Mesenchymal stem cell (in vitro differentiated cells and primary cell): ENCODE measurements around the gene GRK4.

Source experiments
- DNase-seq: peaks from one replicate; pipeline ENCODE4 v3.0.0-alpha.2; 2013
- H2AFZ ChIP-seq: one replicate; pipeline ENCODE4 v1.6.1; 2013; ENCODE audit warnings: low read depth, mild to moderate bottlenecking, control low read depth, inconsistent platforms, low read length, moderate library complexity
- H2AK5ac ChIP-seq: 2 replicates; pipeline ENCODE4 v1.6.1; 2013; ENCODE audit warnings: low read length, moderate library complexity, mild to moderate bottlenecking, inconsistent platforms; ENCODE audit not compliant: severe bottlenecking
- H2BK120ac ChIP-seq: one replicate; pipeline ENCODE4 v1.6.1; 2013; ENCODE audit warnings: low read depth, mild to moderate bottlenecking, inconsistent platforms, low read length, moderate library complexity
- H2BK12ac ChIP-seq, 2 experiments: one replicate each; pipeline ENCODE4 v1.6.1; 2013; ENCODE audit warnings: inconsistent platforms in 2 of 2, low read length in 2 of 2, mild to moderate bottlenecking in 2 of 2, moderate library complexity in 2 of 2, control low read depth in 1 of 2
- H2BK15ac ChIP-seq: one replicate; pipeline ENCODE4 v1.6.1; 2013; ENCODE audit warnings: mild to moderate bottlenecking, low read depth, inconsistent platforms; ENCODE audit not compliant: poor library complexity, severe bottlenecking
- H2BK5ac ChIP-seq: 2 replicates; pipeline ENCODE4 v1.6.1; 2013; ENCODE audit warnings: low read depth, mild to moderate bottlenecking, low read length, control low read depth, inconsistent platforms; ENCODE audit not compliant: poor library complexity, severe bottlenecking
- H3K14ac ChIP-seq, 2 experiments: one replicate each; pipeline ENCODE4 v1.6.1; 2013; ENCODE audit warnings: inconsistent platforms in 2 of 2, low read length in 2 of 2, control low read depth in 1 of 2, mild to moderate bottlenecking in 1 of 2, moderate library complexity in 1 of 2
- H3K18ac ChIP-seq, 2 experiments: one replicate each; pipeline ENCODE4 v1.6.1; 2013; ENCODE audit warnings: inconsistent platforms in 2 of 2, low read length in 2 of 2, control low read depth in 1 of 2, low read depth in 1 of 2, mild to moderate bottlenecking in 1 of 2
- H3K23ac ChIP-seq, 2 experiments: one replicate each; pipeline ENCODE4 v1.6.1; 2013; ENCODE audit warnings: inconsistent platforms in 2 of 2, low read length in 2 of 2, mild to moderate bottlenecking in 2 of 2, moderate library complexity in 2 of 2, control low read depth in 1 of 2
- H3K27ac ChIP-seq: 2 replicates; pipeline ENCODE4 v1.5.1; 2013; ENCODE audit warnings: mild to moderate bottlenecking, moderate library complexity, low read length, control low read depth, inconsistent platforms; ENCODE audit not compliant: poor library complexity, severe bottlenecking
- H3K27me3 ChIP-seq, 2 experiments: 2 replicates each; pipeline versions ENCODE4 v1.6.1 to v1.7.0; 2013; ENCODE audit warnings: low read length in 2 of 2, mild to moderate bottlenecking in 2 of 2, moderate library complexity in 2 of 2, control low read depth in 1 of 2, inconsistent platforms in 1 of 2; ENCODE audit not compliant: control insufficient read depth in 1 of 2, insufficient read depth in 1 of 2
- H3K36me3 ChIP-seq, 2 experiments: 2 replicates each; pipeline versions ENCODE4 v1.6.1 to v1.7.0; 2013; ENCODE audit warnings: low read length in 2 of 2, control low read depth in 1 of 2, inconsistent platforms in 1 of 2, low read depth in 1 of 2, mild to moderate bottlenecking in 1 of 2; ENCODE audit not compliant: insufficient read depth in 2 of 2, control insufficient read depth in 1 of 2
- H3K4ac ChIP-seq, 2 experiments: one replicate each; pipeline ENCODE4 v1.6.1; 2013; ENCODE audit warnings: inconsistent platforms in 2 of 2, low read length in 2 of 2, mild to moderate bottlenecking in 2 of 2, moderate library complexity in 2 of 2, control low read depth in 1 of 2, low read depth in 1 of 2
- H3K4me1 ChIP-seq: 2 replicates; pipeline ENCODE4 v1.6.1; 2013; ENCODE audit warnings: low read depth, low read length, control low read depth; ENCODE audit not compliant: control insufficient read depth, insufficient read depth
- H3K4me2 ChIP-seq: 2 replicates; pipeline ENCODE4 v1.6.1; 2013; ENCODE audit warnings: low read length, mild to moderate bottlenecking, inconsistent platforms; ENCODE audit not compliant: poor library complexity, severe bottlenecking
- H3K4me3 ChIP-seq, 2 experiments: 2 replicates each; pipeline versions ENCODE4 v1.5.1 to v1.7.0; 2013; ENCODE audit warnings: low read length in 2 of 2, mild to moderate bottlenecking in 2 of 2, control low read depth in 1 of 2, low read depth in 1 of 2; ENCODE audit not compliant: insufficient read depth in 1 of 2
- H3K79me1 ChIP-seq: replicated peaks from 2 replicates; pipeline ENCODE4 v1.6.1; 2013; ENCODE audit warnings: mild to moderate bottlenecking, control low read depth, low read length, inconsistent platforms; ENCODE audit not compliant: poor library complexity, severe bottlenecking
- H3K9ac ChIP-seq: 2 replicates; pipeline ENCODE4 v1.7.0; 2013; ENCODE audit warnings: mild to moderate bottlenecking, low read length, moderate library complexity
- H3K9me3 ChIP-seq: 2 replicates; pipeline ENCODE4 v1.7.0; 2013; ENCODE audit warnings: mild to moderate bottlenecking, low read length; ENCODE audit not compliant: control insufficient read depth
- H4K8ac ChIP-seq: one replicate; pipeline ENCODE4 v1.6.1; 2013; ENCODE audit warnings: inconsistent platforms, mild to moderate bottlenecking, low read length, moderate library complexity
- H4K91ac ChIP-seq: one replicate; pipeline ENCODE4 v1.6.1; 2013; ENCODE audit warnings: mild to moderate bottlenecking, low read length, inconsistent platforms
- WGBS: methylation state at CpG from one replicate; pipeline ENCODE4 v1.1.7; 2013; ENCODE audit warnings: mixed read lengths; 5-methylcytosine and 5-hydroxymethylcytosine counted together

The GRK4 gene

GRCh38 chr4:2935762-2936743 is 27.3 kb upstream of the GRK4 start:
- WGBS: 85% methylated on average over 20 of the region's 20 CpGs
- no peak overlapping the region for H3K23ac ChIP-seq
- no peak overlapping the region for H2BK120ac ChIP-seq
- no peaks in the 10 kb centered on the region for H3K27me3 ChIP-seq
- H3K14ac ChIP-seq: no peak overlapping the region
- peaks cover 54% of the 10 kb centered on the region for H3K4me1 ChIP-seq
- peak overlapping the region in 1 of 2 experiments; percentile 81 for H3K4ac ChIP-seq
- H2AFZ ChIP-seq: no peak overlapping the region
- peak overlapping the region; percentile 35 for H3K27ac ChIP-seq
- peaks cover 24% of the 10 kb centered on the region for H3K79me1 ChIP-seq
- no peak overlapping the region for H3K18ac ChIP-seq
- DNase-seq: no peak
- peak overlapping the region; percentile 86 for H3K4me2 ChIP-seq
- peak overlapping the region; percentile 29 for H2AK5ac ChIP-seq
- H2BK15ac ChIP-seq: no peak overlapping the region
- no peaks in the 10 kb centered on the region for H3K9me3 ChIP-seq
- peak overlapping the region in 1 of 2 experiments; percentile 96 for H3K4me3 ChIP-seq
- H4K8ac ChIP-seq: no peak overlapping the region
- no peak overlapping the region for H2BK12ac ChIP-seq
- H3K9ac ChIP-seq: peak overlapping the region; percentile 95
- H4K91ac ChIP-seq: no peak overlapping the region
- peaks cover 63 to 68% of the 10 kb centered on the region in 2 experiments for H3K36me3 ChIP-seq
- H2BK5ac ChIP-seq: no peak overlapping the region

DNA sequence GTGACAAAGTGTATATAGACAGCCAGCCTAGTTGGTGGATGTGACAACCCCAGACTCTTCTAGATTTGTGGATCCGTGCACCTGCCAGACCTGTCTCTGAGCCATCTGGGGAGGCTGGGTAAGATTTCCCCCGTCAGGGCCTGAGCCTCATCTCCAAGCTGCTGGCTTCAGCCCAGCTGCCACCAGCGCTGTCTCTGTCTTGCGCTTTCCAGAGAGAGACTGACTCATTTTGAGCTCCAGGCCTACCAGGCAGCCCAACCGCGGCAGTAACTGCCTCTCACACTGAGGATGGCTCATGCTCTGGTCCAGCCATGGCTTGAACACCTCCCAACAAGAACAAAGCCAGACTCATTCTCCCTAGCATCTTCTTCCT is 26.6 kb upstream of the GRK4 start:
- Histone ChIP-seq H3K4ac (no peak overlapping the region), H3K4me1 (peaks cover 47% of the 10 kb centered on the region), H3K23ac (no peak overlapping the region), H2BK5ac (no peak overlapping the region), H3K4me2 (no peak overlapping the region), H3K4me3 (no peak overlapping the region), H3K79me1 (peaks cover 24% of the 10 kb centered on the region), H3K14ac (no peak overlapping the region), H3K27ac (peak overlapping the region; percentile 50), H4K91ac (no peak overlapping the region), H2BK120ac (no peak overlapping the region), H2AFZ (no peak overlapping the region), H2BK15ac (no peak overlapping the region), H3K36me3 (peaks cover 63 to 68% of the 10 kb centered on the region in 2 experiments), H3K18ac (peak overlapping the region in 1 of 2 experiments; percentile 32), H3K27me3 (no peaks in the 10 kb centered on the region), H3K9me3 (no peaks in the 10 kb centered on the region), H4K8ac (no peak overlapping the region), H2BK12ac (no peak overlapping the region), H3K9ac (peak overlapping the region; percentile 33), H2AK5ac (no peak overlapping the region)
- WGBS: 73% methylated on average over 6 of the region's 6 CpGs
- peak; percentile 65 for DNase-seq

- no peak overlapping the region for H2AFZ ChIP-seq
- no peak overlapping the region for H3K18ac ChIP-seq
- H2BK15ac ChIP-seq: no peak overlapping the region
- H3K36me3 ChIP-seq: peaks cover 63 to 68% of the 10 kb centered on the region in 2 experiments
- no peak overlapping the region for H3K23ac ChIP-seq
- H3K27ac ChIP-seq: peak overlapping the region; percentile 50
- no peak overlapping the region for H4K8ac ChIP-seq
- H3K79me1 ChIP-seq: peaks cover 24% of the 10 kb centered on the region
- no peak overlapping the region for H2BK120ac ChIP-seq
- no peak overlapping the region for H2BK5ac ChIP-seq
- H3K4me1 ChIP-seq: peaks cover 42% of the 10 kb centered on the region
- no peaks in the 10 kb centered on the region for H3K27me3 ChIP-seq
- no peak overlapping the region for H3K4me3 ChIP-seq
- WGBS: 90% methylated on average over 22 of the region's 23 CpGs
- no peak overlapping the region for H2AK5ac ChIP-seq
- no peak overlapping the region for H3K4ac ChIP-seq
- H3K4me2 ChIP-seq: no peak overlapping the region
- H2BK12ac ChIP-seq: no peak overlapping the region
- H4K91ac ChIP-seq: no peak overlapping the region
- H3K9ac ChIP-seq: peak overlapping the region; percentile 33
- H3K14ac ChIP-seq: no peak overlapping the region
- DNase-seq: no peak
- H3K9me3 ChIP-seq: no peaks in the 10 kb centered on the region
These were observed 26.1 kb upstream of the GRK4 start for GRCh38 chr4:2937146-2937857.

GRCh38 chr4:2937986-2938385 is 25.4 kb upstream of the GRK4 start:
- H3K4me2 ChIP-seq: no peak overlapping the region
- H3K4me3 ChIP-seq: no peak overlapping the region
- H3K14ac ChIP-seq: no peak overlapping the region
- H2AFZ ChIP-seq: no peak overlapping the region
- H2AK5ac ChIP-seq: no peak overlapping the region
- no peak overlapping the region for H2BK12ac ChIP-seq
- H3K4me1 ChIP-seq: peaks cover 35% of the 10 kb centered on the region
- peaks cover 24% of the 10 kb centered on the region for H3K79me1 ChIP-seq
- no peak overlapping the region for H3K9ac ChIP-seq
- no peak overlapping the region for H2BK120ac ChIP-seq
- H3K27ac ChIP-seq: no peak overlapping the region
- no peak overlapping the region for H2BK5ac ChIP-seq
- no peak overlapping the region for H2BK15ac ChIP-seq
- H3K9me3 ChIP-seq: no peaks in the 10 kb centered on the region
- peaks cover 66 to 68% of the 10 kb centered on the region in 2 experiments for H3K36me3 ChIP-seq
- no peak for DNase-seq
- 92% methylated on average over 9 of the region's 12 CpGs for WGBS
- no peak overlapping the region for H4K91ac ChIP-seq
- H3K23ac ChIP-seq: no peak overlapping the region
- H3K27me3 ChIP-seq: no peaks in the 10 kb centered on the region
- H4K8ac ChIP-seq: no peak overlapping the region
- H3K4ac ChIP-seq: no peak overlapping the region
- H3K18ac ChIP-seq: no peak overlapping the region
